HG02642 (cell line): ENCODE results near the gene THSD4.

Source experiments
- ATAC-seq: cut with Tn5 transposase; IDR thresholded peaks from one replicate; pipeline ENCODE4 v1.9.1; 2021; ENCODE audit warnings: mild to moderate bottlenecking; ENCODE audit not compliant: unreplicated experiment, poor library complexity

THSD4 gene

GRCh38 chr15:71821547-71822129 is 706.4 kb downstream of the THSD4 start:
- ATAC-seq, result no peak

- no peak for ATAC-seq
Measured at GRCh38 chr15:71822890-71823630, 707.8 kb downstream of the THSD4 start.

GRCh38 chr15:71823801-71824200 is 708.5 kb downstream of the THSD4 start:
- ATAC-seq, result no peak

GRCh38 chr15:71825021-71825730 is 709.9 kb downstream of the THSD4 start:
- no peak for ATAC-seq

- ATAC-seq, result no peak
Measured at GRCh38 chr15:71826196-71826595, 710.9 kb downstream of the THSD4 start.

- no peak for ATAC-seq
Measured at GRCh38 chr15:71830981-71831380, 715.7 kb downstream of the THSD4 start.
